ENCODE data around the gene SCUBE3.

SCUBE3 gene

GRCh38 chr6:35213824-35214756, at the start of gene SCUBE3:
Gene SCUBE3 (plus strand): TSS chr6:35213956. CDS start chr6:35214419, 463 bp downstream.
- peak in 2 of 10 donors; percentile 72 to 86 for DNase-seq
- intact Hi-C loops (cut with DNase I) = no loop called here

- no peak for DNase-seq
- intact Hi-C loops (cut with DNase I) = no loop called here
Observed at GRCh38 chr6:35164277-35164676, 49.5 kb upstream of the SCUBE3 start.

GRCh38 chr6:35164868-35165267, 48.9 kb upstream of the SCUBE3 start:
- intact Hi-C loops (cut with DNase I) = no loop called here
- DNase-seq = no peak

GRCh38 chr6:35165630-35166071, 48.1 kb upstream of the SCUBE3 start:
- no peak for DNase-seq
- intact Hi-C loops (cut with DNase I) = no loop called here

GRCh38 chr6:35166116-35166515, 47.6 kb upstream of the SCUBE3 start:
- no peak for DNase-seq

GRCh38 chr6:35166520-35166919, 47.2 kb upstream of the SCUBE3 start:
- no peak for DNase-seq
- intact Hi-C loops (cut with DNase I) = no loop called here

More at GRCh38 chr6:35166116-35166515, 47.6 kb upstream of the SCUBE3 start:
- intact Hi-C loops (cut with DNase I) = no loop called here

GRCh38 chr6:35167505-35167904, 46.3 kb upstream of the SCUBE3 start:
- no peak for DNase-seq
- intact Hi-C loops (cut with DNase I) = no loop called here

- intact Hi-C loops (cut with DNase I) = no loop called here
- DNase-seq = no peak
Observed at GRCh38 chr6:35168461-35168861, 45.3 kb upstream of the SCUBE3 start.

- DNase-seq = no peak
- intact Hi-C loops (cut with DNase I) = no loop called here
Observed at GRCh38 chr6:35170166-35170565, 43.6 kb upstream of the SCUBE3 start.

GRCh38 chr6:35170891-35171290, 42.9 kb upstream of the SCUBE3 start:
- intact Hi-C loops (cut with DNase I) = no loop called here
- no peak for DNase-seq

- intact Hi-C loops (cut with DNase I) = no loop called here
- DNase-seq = no peak
Observed at GRCh38 chr6:35173044-35173426, 40.7 kb upstream of the SCUBE3 start.

GRCh38 chr6:35173427-35174087, 40.2 kb upstream of the SCUBE3 start:
- no peak for DNase-seq
- intact Hi-C loops (cut with DNase I) = no loop called here

- no peak for DNase-seq
- intact Hi-C loops (cut with DNase I) = no loop called here
Observed at GRCh38 chr6:35174088-35174434, 39.7 kb upstream of the SCUBE3 start.

- no peak for DNase-seq
- intact Hi-C loops (cut with DNase I) = no loop called here
Observed at GRCh38 chr6:35174501-35174900, 39.3 kb upstream of the SCUBE3 start.

- DNase-seq = no peak
- intact Hi-C loops (cut with DNase I) = no loop called here
Observed at GRCh38 chr6:35176301-35177024, 37.3 kb upstream of the SCUBE3 start.

GRCh38 chr6:35177157-35177556, 36.6 kb upstream of the SCUBE3 start:
- intact Hi-C loops (cut with DNase I) = no loop called here
- no peak for DNase-seq

GRCh38 chr6:35177596-35177995, 36.2 kb upstream of the SCUBE3 start:
- intact Hi-C loops (cut with DNase I) = no loop called here
- no peak for DNase-seq

- intact Hi-C loops (cut with DNase I) = no loop called here
- DNase-seq = no peak
Observed at GRCh38 chr6:35178012-35178411, 35.7 kb upstream of the SCUBE3 start.

- intact Hi-C loops (cut with DNase I) = no loop called here
- no peak for DNase-seq
Observed at GRCh38 chr6:35178932-35179832, 34.6 kb upstream of the SCUBE3 start.

GRCh38 chr6:35179901-35180535, 33.7 kb upstream of the SCUBE3 start:
- intact Hi-C loops (cut with DNase I) = no loop called here
- DNase-seq = no peak
